Activated naive CD4-positive, alpha-beta T cell treated with anti-CD3 and anti-CD28 coated beads for 36 hours (primary cell): ENCODE results near the gene NECAB2. TPM values are rescaled to one million over a fixed set of nuclear protein-coding genes. Genes with fewer than 3 reads are reported as not detected.

Source experiments
- CTCF ChIA-PET: fragments of 350-600 bp; sonication (Branson Sonifier 250); formaldehyde crosslinking; loops from one replicate; lab custom pipeline; 2021; ENCODE audit warnings: antibody characterized with exemption; lab: Charles Lee
- DNase-seq: peaks from one replicate; pipeline ENCODE4 v3.0.0-alpha.2; 2020
- H3K27ac Mint-ChIP-seq: one replicate; pipeline ENCODE4 v1.8.0; 2021; ENCODE audit warnings: mild to moderate bottlenecking, mixed read lengths
- H3K27me3 Mint-ChIP-seq: one replicate; pipeline ENCODE4 v1.8.0; 2021; ENCODE audit warnings: low read depth, mixed read lengths
- H3K36me3 Mint-ChIP-seq: one replicate; pipeline ENCODE4 v1.8.0; 2021; ENCODE audit warnings: low read depth, mixed read lengths
- H3K4me1 Mint-ChIP-seq: one replicate; pipeline ENCODE4 v1.8.0; 2021; ENCODE audit warnings: low read depth, mixed read lengths
- H3K4me3 Mint-ChIP-seq: one replicate; pipeline ENCODE4 v1.8.0; 2021; ENCODE audit warnings: mild to moderate bottlenecking, moderate library complexity, mixed read lengths
- H3K9me3 Mint-ChIP-seq: one replicate; pipeline ENCODE4 v1.8.0; 2021; ENCODE audit warnings: mixed read lengths
- intact Hi-C: fragments of 100-400 bp; cut with micrococcal nuclease; formaldehyde crosslinking; loops from one replicate; pipeline ENCODE4 v1.15.1; 2023
- total RNA-seq, 2 experiments: library from RNA; stranded (reverse); gene quantifications; one replicate each; pipeline ENCODE4 v1.2.3, GENCODE V29; 2021

The NECAB2 gene
- total RNA-seq, 2 experiments from 2014 or later: not detected

DNA sequence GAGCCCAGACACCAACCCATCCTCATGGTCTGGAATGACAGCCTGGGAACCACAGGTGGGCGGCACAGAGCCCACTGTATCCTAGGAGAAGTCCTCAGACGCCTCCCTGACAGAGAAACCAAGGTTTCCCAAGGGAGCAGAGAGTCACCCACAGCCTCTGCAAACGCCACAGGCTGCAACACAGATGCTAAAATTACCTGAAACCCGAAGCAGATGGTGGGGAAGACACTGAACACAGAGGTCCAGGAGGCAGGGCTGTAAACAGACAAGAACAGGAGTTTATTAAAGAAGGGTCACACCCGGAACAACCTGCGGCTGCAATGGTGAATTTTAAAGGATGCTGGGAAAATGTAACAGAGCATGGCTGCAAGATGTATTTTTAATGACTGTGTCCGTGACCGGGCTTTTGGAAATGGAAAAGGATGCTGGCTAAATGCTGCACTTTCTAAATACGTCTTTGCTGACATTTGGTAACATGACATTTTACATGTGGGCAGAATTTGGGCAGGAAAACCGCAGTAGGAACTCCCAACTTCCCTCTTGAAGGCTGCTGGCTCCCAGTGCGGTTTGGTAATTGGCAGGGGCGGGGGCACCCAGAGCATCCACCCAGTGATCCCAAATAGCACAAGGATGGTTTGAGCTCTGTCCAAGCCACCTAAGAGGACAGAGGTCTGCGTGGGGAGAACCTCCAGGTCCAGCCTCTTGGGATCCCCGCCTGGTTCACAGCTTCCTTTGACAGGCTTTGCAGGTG, 61.4 kb downstream of the NECAB2 start:
- no peaks in the 10 kb centered on the region for H3K36me3 Mint-ChIP-seq
- DNase-seq: no peak
- H3K27me3 Mint-ChIP-seq: peaks cover 7% of the 10 kb centered on the region
- H3K4me1 Mint-ChIP-seq: peaks cover 9% of the 10 kb centered on the region
- no peaks in the 10 kb centered on the region for H3K9me3 Mint-ChIP-seq
- no peak overlapping the region for H3K27ac Mint-ChIP-seq
- no peak overlapping the region for H3K4me3 Mint-ChIP-seq
- CTCF ChIA-PET: interaction anchor here (0.6 kb wide), 1 partner anchor 119 kb away, joined by 4 read pairs; no protein-coding TSS in a partner anchor
- intact Hi-C loops: no loop called here

DNA sequence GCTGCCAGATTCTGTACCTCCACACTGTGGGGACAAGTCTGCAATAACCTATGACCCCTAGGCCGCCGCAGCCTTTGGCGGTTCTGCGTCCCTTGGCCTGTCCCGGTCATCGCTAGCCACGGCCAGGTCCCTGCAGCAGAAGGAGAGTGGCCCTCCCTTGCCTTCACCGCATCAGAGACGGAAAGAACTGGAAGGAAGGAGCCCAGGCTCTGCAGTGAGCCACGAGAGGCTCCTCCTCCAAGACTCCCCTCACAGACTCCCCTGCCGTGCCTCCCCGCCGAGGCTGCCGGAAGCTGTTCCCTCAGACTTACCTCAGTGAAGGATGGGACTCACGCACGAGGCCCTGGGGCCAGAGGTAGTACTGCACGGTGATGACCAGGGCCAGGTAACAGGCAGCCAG, 63.5 kb downstream of the NECAB2 start:
- H3K36me3 Mint-ChIP-seq: no peaks in the 10 kb centered on the region
- no peak overlapping the region for H3K27ac Mint-ChIP-seq
- CTCF ChIA-PET: no interaction called here
- intact Hi-C loops: no loop called here
- H3K4me3 Mint-ChIP-seq: no peak overlapping the region
- peaks cover 6% of the 10 kb centered on the region for H3K9me3 Mint-ChIP-seq
- peaks cover 9% of the 10 kb centered on the region for H3K4me1 Mint-ChIP-seq
- peaks cover 7% of the 10 kb centered on the region for H3K27me3 Mint-ChIP-seq
- DNase-seq: no peak

DNA sequence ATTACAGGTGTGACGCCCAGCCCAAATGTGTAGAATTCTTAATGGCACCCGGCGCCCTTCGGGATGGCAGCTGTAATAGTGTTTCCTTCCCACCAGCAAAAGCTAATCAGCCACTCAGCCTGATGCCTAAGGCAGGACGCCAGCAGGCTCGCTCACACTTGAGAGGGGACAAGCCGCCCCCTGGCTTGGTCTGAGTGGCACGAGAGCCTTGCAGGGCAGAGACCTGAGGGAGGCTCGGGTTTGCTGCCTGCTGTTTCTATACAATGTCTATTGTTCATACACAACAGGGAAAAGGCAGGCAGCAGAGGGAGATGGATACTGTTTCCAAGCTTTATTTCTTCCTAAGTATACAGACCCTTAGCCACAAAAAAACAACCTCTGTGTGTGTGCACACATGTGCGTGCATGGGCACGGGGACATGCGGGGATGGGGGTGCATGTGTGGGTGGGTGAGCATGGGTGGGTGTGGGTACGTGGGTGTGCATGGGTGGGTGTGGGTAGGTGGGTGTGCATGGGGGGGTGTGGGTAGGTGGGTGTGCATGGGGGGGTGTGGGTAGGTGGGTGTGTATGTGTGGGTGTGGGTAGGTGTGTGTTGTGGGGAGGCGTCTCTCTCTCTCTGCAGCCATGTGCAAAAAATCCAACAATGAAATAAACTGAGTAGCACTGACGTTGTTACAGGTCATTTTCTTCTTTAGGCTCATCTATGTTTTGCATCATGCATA, 64.6 kb downstream of the NECAB2 start:
- Mint-ChIP-seq H3K4me3 (no peak overlapping the region), H3K9me3 (peaks cover 7% of the 10 kb centered on the region), H3K27me3 (peaks cover 4% of the 10 kb centered on the region), H3K4me1 (peaks cover 9% of the 10 kb centered on the region), H3K27ac (no peak overlapping the region), H3K36me3 (no peaks in the 10 kb centered on the region)
- no peak for DNase-seq
- intact Hi-C loops: no loop called here
- CTCF ChIA-PET: no interaction called here

DNA sequence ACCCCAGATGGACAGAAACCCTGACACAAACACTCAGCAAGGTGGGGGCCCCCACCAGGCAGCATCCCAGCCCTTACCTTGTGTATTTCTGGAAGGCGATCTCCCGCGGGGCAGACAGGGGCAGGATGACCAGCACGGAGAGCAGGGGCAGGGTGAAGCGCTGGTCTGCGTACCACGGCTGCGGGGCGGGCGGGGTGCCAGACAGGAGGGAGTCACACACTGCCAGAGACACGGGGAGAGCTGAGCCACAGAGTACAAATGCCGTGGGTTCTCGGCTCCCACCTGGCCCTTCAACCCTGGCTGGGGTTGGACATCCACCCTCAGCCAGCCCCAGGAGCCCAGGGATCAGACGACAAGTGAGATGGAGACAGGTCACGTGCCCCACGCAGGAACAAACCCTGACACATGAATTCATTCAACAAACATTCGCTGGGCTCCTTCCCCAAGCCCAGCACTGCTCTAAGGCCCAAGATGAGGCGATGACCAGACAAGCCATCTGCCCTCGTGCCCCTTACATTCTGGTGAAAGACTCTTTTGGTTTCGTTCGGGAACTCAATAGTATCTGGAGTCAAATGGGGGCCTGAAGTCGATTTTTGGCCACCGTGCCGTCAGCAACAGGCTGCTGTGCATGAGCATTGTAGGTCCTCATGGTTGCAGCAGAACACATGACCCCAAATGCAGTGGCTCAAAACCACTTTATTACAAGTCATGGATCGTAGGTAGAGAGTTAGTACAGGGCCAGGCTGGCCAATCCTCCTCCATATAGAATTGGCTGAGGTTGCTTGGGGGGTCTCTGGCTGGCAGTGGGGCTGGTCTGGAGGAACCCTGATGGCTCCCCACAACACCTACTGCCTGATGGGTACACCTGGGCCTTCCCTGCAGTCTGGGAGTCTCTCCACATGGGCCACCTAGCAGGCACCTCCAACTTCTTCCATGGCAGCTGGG, 65.5 kb downstream of the NECAB2 start:
- H3K27me3 Mint-ChIP-seq: peaks cover 3% of the 10 kb centered on the region
- CTCF ChIA-PET: interaction anchor here (0.7 kb wide), 1 partner anchor 431 kb away, joined by 3 read pairs; no protein-coding TSS in a partner anchor
- intact Hi-C loops: no loop called here
- no peak overlapping the region for H3K27ac Mint-ChIP-seq
- DNase-seq: no peak
- peaks cover 7% of the 10 kb centered on the region for H3K9me3 Mint-ChIP-seq
- H3K4me3 Mint-ChIP-seq: no peak overlapping the region
- H3K36me3 Mint-ChIP-seq: no peaks in the 10 kb centered on the region
- peaks cover 9% of the 10 kb centered on the region for H3K4me1 Mint-ChIP-seq

DNA sequence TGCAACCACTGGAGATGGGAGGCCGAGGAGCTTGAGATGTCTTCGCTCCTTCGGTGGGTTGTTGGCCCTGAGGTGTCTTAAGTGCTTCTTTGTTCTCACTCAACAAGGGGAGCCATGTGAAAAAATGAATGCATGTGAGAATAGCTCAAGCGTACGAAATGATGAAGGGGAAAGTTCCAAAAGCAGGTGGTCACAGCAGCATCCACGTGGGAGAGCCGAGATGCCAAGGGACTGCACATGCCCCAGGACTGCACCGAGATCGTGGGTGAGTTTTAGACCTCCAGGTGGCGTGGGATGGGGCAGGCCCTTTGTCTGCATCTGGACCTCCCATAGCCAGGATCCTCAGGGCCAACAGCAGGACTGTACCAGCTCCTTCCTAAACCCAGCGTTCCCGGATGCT, 66.5 kb downstream of the NECAB2 start:
- CTCF ChIA-PET: interaction anchor here (1.2 kb wide), 1 partner anchor 31 kb away, joined by 3 read pairs; no protein-coding TSS in a partner anchor
- Mint-ChIP-seq H3K4me1 (peaks cover 5% of the 10 kb centered on the region), H3K27ac (no peak overlapping the region), H3K9me3 (peaks cover 7% of the 10 kb centered on the region), H3K4me3 (no peak overlapping the region), H3K27me3 (peaks cover 3% of the 10 kb centered on the region), H3K36me3 (no peaks in the 10 kb centered on the region)
- DNase-seq: no peak
- intact Hi-C loops: no loop called here

DNA sequence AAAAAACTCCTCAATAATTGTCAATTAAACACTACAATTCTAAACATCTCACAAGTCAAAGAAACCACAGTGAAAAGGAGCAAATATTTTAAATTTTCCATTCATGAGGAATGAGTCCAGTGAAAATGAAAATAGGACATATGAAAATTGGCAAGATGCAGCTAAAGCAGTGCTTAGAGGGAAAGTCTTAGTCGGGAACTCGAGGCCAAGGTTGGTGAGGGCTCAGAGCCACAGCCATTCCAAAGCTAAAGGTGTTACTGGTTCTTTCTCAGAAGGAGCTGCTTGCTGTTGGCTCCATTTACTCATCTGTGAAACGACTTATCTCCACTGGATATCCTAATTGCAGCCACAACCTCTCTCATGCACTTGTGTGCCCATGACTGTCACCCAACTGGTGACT, 68.1 kb downstream of the NECAB2 start:
- H3K4me3 Mint-ChIP-seq: no peak overlapping the region
- CTCF ChIA-PET: no interaction called here
- peaks cover 7% of the 10 kb centered on the region for H3K9me3 Mint-ChIP-seq
- peaks cover 2% of the 10 kb centered on the region for H3K27me3 Mint-ChIP-seq
- no peaks in the 10 kb centered on the region for H3K36me3 Mint-ChIP-seq
- H3K27ac Mint-ChIP-seq: no peak overlapping the region
- no peak for DNase-seq
- intact Hi-C loops: no loop called here
- H3K4me1 Mint-ChIP-seq: no peaks in the 10 kb centered on the region

DNA sequence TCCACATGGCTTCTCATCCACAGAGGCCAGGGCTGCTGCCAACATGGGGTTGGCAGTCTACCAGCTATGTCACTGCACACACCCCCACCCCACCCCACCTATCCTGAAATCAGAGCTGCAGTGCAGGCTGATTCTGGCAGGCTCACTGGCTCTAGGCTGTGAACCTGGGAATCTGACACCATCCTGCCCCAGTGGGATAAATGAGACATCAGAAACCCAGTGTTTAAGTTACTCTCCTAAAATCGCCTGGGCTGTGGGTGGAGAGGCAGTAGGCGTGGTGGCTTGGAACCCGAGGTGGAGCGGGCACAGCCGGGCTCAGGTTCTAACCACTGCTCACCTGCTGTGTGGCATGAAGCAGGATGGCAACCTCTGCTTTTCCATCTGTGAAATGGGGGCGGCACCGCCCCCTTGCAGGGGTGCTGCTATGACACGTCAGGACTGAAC, 69.0 kb downstream of the NECAB2 start:
- CTCF ChIA-PET: no interaction called here
- Mint-ChIP-seq H3K27me3 (peaks cover 2% of the 10 kb centered on the region), H3K9me3 (peaks cover 7% of the 10 kb centered on the region), H3K36me3 (no peaks in the 10 kb centered on the region), H3K4me1 (no peaks in the 10 kb centered on the region), H3K27ac (no peak overlapping the region), H3K4me3 (no peak overlapping the region)
- no peak for DNase-seq
- intact Hi-C loops: no loop called here

DNA sequence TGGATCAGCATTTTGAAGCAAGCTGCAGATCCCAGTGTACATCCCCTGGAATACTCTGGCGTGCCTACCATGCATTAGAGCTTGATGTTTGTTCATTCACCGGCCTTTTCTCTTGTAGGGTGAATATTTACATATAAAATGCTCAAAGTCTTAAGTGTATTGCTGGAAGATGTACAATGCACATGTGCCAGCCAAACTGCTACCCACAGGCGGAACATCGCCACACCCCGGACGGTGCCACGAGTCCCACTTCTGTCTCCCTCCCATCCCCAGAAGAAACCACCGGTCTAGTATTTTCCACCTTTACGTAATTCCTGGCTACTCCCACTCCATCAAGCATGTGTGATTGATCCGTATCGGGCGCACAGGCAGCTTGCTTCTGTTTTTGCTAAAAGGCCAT, 70.4 kb downstream of the NECAB2 start:
- H3K9me3 Mint-ChIP-seq: peaks cover 7% of the 10 kb centered on the region
- DNase-seq: no peak
- no peak overlapping the region for H3K27ac Mint-ChIP-seq
- H3K27me3 Mint-ChIP-seq: peaks cover 13% of the 10 kb centered on the region
- intact Hi-C loops: no loop called here
- H3K36me3 Mint-ChIP-seq: no peaks in the 10 kb centered on the region
- CTCF ChIA-PET: no interaction called here
- H3K4me1 Mint-ChIP-seq: no peaks in the 10 kb centered on the region
- H3K4me3 Mint-ChIP-seq: no peak overlapping the region

DNA sequence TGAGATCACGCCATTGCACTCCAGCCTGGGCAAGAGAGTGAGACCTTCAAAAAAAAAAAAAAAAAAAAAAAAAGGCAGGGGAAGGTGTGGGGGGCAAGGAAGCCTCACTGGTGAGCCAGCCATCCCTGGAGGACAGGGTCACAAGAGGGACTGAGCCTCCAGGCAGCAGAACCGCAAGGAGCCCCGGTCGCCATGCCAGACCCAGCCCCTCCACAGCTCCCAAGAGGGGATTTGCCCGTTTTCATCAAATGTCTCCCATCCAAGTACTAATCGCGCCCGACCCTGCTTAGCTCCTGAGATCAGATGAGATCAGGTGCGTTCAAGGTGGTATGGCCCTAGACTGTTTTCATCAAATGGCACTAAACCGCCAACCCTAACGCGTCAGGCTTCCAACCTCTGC, 71.7 kb downstream of the NECAB2 start:
- Mint-ChIP-seq H3K4me1 (peaks cover 5% of the 10 kb centered on the region), H3K4me3 (no peak overlapping the region), H3K36me3 (no peaks in the 10 kb centered on the region), H3K27ac (no peak overlapping the region), H3K27me3 (peaks cover 24% of the 10 kb centered on the region), H3K9me3 (peaks cover 7% of the 10 kb centered on the region)
- CTCF ChIA-PET: interaction anchor here (0.6 to 1.2 kb wide), 2 partner anchors 25 to 1992 kb away, joined by 4 to 6 read pairs; no protein-coding TSS in a partner anchor
- intact Hi-C loops: loop anchor here (5.0 kb wide), 1 partner anchor 212 kb away; no protein-coding TSS in a partner anchor
- no peak for DNase-seq

DNA sequence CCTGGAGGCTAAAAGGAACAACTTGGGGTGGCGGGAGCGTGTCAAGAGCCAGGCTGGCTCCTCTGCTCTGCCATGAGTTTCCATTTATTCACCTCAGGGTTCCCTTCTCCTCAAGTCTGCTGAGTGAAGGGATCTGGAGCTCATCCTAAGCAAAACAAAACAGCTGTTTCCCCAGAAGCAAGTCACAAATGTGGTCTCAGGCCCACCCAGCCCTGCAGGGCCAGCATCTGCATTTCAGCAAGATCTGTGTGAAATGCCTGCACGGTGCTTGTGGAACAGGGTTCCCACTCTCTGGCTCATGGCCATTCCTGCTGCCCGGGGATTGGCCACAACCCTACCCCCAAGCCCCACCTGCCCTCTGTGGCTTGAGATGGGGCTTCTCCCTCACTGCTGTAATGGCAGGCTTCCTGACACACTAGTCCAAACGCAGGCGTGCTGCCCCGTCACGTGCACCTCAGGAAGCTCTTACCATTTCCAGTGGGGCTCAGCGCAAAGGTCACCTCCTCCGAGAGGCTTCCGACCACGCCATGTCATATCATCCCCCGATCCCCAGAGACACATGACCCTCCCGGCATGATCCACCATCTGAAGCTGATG, 72.3 kb downstream of the NECAB2 start:
- H3K4me1 Mint-ChIP-seq: peaks cover 5% of the 10 kb centered on the region
- no peak for DNase-seq
- no peaks in the 10 kb centered on the region for H3K36me3 Mint-ChIP-seq
- intact Hi-C loops: loop anchor here (5.0 kb wide), 1 partner anchor 213 kb away; no protein-coding TSS in a partner anchor
- H3K27me3 Mint-ChIP-seq: peaks cover 24% of the 10 kb centered on the region
- H3K27ac Mint-ChIP-seq: no peak overlapping the region
- H3K9me3 Mint-ChIP-seq: peaks cover 7% of the 10 kb centered on the region
- no peak overlapping the region for H3K4me3 Mint-ChIP-seq
- CTCF ChIA-PET: interaction anchor here (0.6 to 1.3 kb wide), 5 partner anchors 15 to 1991 kb away, joined by 3 to 6 read pairs (median 4); no protein-coding TSS in a partner anchor
